ENCODE data around the gene NRXN3. TPM values are rescaled to one million over a fixed set of nuclear protein-coding genes. Genes with fewer than 3 reads are reported as not detected.

The NRXN3 gene
- total RNA-seq, 1 experiment from 2014 or later, result 1.1 TPM

DNA sequence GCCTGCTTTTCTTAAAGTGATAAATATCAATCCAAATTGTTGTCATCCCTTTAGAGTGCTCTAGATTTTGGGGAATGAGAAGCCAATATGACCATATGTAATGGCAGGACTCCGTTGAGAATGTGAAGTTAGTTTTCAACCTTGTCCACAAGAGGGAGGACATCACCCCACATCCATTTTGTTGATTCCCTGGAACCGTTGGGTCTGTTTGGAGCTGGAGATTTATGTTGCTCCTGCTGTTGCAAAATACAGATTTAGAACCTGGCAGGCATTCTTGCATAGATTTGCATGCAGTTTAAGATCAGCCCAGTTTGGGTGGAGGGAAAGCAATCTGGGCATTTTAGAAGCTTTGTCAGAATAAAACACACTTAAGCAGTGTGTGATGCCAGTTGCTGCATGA is 620.1 kb downstream of the NRXN3 start:
- DNase-seq (ENCODE audit: low read depth), result no peak

DNA sequence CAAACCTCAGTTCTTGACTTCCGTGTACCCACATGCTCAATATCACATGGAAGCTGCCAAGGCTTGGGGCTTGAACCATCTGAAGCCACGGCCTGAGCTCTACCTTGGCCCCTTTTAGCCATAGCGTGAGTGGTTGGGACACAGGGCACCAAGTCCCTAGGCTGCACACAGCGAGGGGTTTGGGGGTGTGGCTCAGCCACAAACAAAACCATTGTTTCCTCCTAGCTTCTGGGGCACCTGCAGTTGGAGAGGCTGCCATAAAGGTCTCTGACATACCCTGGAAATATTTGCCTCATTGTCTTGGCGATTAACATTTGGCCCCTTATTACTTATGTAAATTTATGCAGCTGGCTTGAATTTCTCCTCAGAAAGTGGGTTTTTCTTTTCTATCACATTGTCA is 628.6 kb downstream of the NRXN3 start:
- no peak for DNase-seq (ENCODE audit: low read depth)

GRCh38 chr14:78805570-78805969 is 635.4 kb downstream of the NRXN3 start:
- no peak for DNase-seq (ENCODE audit: low read depth)

DNA sequence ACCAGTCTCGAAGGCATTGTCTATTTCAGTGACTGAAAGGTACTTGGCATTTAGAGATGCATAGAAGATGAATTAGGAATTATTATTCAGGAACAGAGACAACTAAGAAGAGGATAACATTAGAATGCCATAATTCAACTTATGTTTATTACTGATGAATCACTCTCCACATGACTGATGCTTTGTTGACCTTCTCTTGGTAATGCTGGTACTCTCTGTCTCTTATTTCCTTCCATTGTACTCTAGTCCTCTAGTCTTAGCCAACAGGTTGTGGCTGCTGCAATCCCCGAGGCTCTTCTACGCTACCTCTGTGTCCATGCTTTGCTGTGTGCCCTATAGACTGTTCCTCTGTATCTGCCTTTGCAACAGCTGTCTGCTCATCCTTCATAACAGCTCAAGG is 652.9 kb downstream of the NRXN3 start:
- no peak for DNase-seq (ENCODE audit: low read depth)

DNA sequence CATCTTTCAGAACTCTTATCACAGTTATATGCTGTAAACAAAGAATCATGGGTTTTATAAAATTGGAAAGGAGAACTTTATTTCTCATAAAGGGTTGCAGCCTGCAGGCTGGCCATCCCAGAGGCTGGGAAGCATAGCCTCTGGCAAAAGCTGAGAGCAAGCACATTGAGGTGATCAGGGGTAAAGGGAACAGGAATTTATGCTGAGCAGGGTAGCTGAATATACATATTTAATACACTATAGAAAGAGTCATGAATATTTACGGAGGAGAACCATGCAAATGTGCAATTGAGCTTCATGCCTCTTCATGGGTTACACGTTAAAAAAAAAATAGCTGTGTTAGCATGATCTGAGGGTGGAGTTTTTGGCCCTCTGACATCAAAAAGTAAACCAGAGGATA is 653.3 kb downstream of the NRXN3 start:
- DNase-seq (ENCODE audit: low read depth), result no peak

DNA sequence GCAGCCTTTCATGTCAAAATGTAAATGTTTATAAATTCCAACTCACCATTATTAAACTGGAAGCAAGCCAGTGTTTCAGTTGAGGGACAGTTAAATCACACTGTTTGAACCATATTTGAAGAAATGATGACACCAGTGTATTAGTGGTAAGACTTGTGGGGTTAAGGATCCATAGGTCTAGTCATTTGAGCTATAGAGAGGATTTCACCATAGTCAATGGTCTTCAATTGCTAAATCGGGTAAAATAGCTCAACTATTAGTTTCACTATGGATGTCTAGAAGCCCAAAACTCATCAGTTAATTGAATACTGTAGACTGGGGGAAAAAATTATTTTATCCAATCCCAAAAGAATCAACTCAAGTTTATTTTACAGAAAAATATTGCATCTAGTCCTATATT is 659.1 kb downstream of the NRXN3 start:
- DNase-seq (ENCODE audit: low read depth), result no peak

DNA sequence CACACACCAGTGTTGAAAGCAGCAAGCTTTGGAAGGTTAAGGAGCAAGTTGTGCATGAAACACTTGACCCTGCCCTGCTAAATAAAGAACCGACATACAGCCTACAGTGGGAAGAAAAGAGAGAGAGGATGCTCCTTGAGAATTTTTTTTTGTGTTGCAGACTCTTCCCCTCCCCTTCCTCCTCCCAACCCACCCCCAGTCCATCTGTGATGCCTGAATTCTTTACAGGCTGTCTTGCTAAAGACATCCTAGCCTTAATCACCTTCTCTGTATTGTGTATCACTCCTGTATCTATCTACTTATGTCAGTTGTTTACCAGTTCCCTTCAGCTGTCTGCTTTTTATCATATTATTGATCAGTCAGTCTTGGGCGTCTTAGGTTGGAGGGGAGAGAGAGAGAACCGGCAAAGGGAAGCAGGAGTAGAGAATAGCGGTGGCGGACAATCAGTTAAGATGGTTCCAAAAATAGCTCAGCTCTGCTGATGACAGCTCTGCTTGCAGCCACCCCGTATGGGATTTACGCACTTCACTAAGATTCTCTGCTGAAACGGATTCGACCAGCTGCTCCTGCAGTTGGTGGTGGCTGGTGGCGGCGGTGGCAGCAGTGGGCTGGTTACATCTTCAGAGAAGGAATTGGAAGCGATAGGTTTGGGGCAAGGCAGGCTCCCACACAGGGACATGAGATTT is 664.7 kb downstream of the NRXN3 start:
- DNase-seq (ENCODE audit: low read depth), result no peak

DNA sequence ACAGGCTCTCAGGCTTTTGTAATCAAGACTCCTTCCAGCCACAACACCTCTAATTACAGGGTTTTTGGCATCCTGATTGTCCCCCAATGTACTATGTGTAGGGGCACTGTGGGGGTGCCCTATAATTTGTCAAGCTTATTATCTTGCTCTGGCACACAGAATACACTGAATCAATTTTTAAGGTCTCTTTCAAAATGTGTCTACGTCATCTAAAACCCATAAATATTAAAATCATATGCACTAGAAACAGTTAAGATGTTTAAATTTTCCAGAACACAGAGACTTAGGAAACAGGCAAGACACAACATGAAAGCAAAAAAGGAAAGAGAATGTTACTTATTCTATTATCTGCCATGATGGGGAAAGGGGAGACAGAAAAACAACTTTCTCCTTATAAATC is 665.7 kb downstream of the NRXN3 start:
- no peak for DNase-seq (ENCODE audit: low read depth)

DNA sequence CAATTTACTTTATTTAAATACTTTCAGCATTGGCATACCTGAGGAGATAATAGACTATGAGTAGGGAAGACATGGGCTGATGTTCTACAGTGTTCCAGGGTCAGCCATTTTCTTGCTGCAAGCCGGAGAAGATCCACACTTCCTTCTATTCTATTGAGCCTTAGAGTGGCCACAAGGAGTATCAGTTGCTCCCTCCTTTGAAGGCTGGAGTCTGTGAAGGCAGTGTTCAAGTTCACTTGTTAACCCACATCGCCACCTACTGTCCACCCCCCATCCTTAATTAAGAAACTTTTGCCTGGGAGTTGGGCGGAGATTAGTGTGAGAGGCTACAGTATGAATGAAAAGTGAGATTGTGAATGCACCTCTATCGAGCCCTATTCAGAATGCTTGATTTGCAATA is 666.6 kb downstream of the NRXN3 start:
- DNase-seq (ENCODE audit: low read depth), result peak; percentile 41

DNA sequence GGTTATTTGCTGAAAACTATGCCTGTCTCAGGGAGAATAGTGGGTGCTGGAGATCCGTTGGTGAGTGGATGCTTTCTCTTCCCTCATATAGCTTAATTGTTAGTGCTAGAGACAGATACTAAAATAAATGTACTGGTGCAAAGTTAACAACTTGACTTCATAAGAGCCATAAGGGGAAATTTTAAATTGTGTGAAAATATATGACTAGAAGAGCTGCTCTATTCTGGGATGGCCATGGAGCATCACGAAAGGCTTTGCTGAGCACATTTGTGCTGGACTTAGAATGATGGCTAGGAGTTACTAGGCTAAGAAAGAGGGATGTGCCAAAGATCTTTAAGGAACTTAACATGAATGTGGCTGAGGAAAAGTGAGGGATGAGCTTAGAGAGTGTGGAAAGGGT is 668.8 kb downstream of the NRXN3 start:
- no peak for DNase-seq (ENCODE audit: low read depth)

GRCh38 chr14:78840898-78841297 is 670.7 kb downstream of the NRXN3 start:
- DNase-seq (ENCODE audit: low read depth), result no peak

- DNase-seq (ENCODE audit: low read depth), result no peak
Measured at GRCh38 chr14:78847801-78848200, 677.6 kb downstream of the NRXN3 start.

GRCh38 chr14:78848234-78848820 is 678.2 kb downstream of the NRXN3 start:
- peak; percentile 29 for DNase-seq (ENCODE audit: low read depth)

DNA sequence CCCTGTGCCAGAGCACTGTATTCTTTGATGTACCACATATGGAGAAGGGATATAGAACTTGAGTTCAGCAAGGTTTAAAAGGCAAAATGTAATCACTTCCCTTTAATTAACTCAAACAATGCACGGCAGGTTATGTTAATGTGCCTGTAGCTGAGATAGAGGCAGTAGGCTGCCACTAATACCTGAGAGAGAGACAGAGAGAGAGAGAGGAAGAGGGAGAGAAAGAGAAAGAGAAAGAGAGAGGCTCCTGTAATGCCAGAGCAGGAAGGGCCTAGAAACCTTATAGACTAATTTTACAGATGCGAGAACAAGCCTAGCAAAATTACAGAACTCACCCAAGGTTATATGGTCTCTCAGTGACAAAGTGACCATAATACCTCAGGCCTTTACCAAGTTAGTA is 679.8 kb downstream of the NRXN3 start:
- no peak for DNase-seq (ENCODE audit: low read depth)

GRCh38 chr14:78851189-78851588 is 681.0 kb downstream of the NRXN3 start:
- no peak for DNase-seq (ENCODE audit: low read depth)

GRCh38 chr14:78852040-78852439 is 681.9 kb downstream of the NRXN3 start:
- no peak for DNase-seq (ENCODE audit: low read depth)

DNA sequence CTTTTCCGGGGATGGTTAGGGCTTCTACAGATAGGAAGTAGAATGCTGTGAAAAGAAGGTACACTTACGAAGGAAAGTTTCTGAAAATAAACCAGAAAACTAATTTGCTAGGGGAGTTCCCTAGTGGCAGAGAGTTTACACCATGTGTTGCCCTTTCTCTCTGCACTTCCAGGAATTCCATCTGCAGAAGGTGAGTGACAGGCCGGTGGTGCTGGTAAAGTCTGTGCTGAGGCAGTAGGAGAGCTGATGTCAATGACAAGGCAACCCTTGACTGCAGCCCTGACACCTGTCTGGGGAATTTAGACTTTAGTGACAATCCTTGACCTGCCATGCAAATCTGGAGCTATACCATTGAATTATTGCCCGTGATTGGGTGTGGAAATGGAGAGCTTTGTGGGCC is 687.8 kb downstream of the NRXN3 start:
- DNase-seq (ENCODE audit: low read depth), result no peak

DNA sequence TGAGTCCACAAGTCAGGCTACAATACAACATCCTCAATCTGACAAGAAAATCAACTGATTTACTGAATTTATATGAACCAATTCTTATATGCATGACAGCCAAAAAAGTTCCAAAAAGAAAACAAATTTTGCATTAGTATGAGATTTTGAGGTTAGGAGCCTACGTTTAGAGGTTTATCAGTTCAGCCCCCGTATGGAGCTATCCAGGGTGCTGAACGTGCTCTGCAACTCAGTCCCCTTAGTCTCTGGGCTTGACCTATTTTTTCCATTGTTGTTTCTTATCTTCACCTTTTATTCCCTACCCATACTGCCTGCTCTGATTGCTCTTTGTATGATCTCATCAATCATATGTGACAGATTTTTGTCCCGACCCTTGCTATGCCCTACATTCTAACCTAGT is 693.0 kb downstream of the NRXN3 start:
- peak; percentile 18 for DNase-seq (ENCODE audit: low read depth)

DNA sequence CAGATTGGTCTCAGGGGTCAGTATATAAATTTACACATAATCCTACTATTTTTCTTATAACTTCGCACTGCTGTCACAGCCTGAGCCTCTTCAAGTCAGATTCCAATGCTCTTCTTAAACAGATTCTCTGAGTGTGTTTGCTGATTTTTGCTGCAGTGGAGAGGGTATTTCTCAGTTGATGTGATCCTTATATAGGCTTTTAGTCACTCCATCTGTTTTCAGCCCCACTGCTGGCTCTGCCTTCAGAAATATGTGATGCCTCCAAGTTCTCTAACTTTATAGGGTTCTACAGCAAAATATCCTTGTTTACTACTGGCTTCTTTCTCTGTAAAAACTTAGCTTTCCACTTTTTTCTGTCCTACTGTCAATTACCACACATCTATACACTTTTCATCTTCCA is 702.7 kb downstream of the NRXN3 start:
- no peak for DNase-seq (ENCODE audit: low read depth)

- no peak for DNase-seq (ENCODE audit: low read depth)
Measured at GRCh38 chr14:78873581-78873980, 703.4 kb downstream of the NRXN3 start.

GRCh38 chr14:78875049-78875448 is 704.9 kb downstream of the NRXN3 start:
- DNase-seq (ENCODE audit: low read depth), result no peak

DNA sequence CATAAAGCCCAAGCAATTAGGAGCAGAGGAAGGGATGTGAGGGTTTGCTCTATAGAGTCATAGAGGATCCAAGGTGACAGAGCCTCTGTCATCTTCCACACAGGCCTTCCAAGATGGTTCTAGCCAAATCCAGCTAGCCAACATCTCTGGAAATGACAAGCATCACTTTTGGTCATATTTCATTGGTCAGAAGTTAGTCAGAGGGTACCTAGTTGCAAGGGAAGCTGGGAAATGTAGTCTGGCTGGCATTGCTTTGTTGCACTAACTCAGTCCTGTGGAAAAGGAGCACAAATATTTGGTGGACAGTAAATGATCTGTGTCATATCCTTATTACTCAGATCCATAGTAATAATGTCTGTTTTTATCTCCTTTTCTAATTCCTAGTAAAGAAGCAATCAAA is 715.7 kb downstream of the NRXN3 start:
- DNase-seq (ENCODE audit: low read depth), result no peak

DNA sequence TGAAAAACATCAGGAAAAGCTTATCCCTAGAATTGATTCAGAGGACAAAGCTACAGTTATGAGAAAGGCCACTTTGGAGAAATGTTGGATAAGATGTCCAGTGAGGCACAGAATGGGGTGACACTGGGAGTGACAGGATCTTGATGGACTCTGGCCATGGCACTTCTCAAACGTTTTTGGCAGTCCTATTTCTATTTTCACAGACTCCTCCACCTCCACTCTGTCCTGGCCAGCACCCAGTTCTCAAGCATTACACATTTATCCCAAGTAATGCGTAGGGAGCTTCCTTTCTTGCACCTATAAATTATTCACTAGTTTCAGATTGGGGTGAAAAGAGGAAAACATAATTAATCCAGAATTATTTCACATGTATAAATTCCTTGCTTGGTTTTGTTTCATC is 727.3 kb downstream of the NRXN3 start:
- no peak for DNase-seq (ENCODE audit: low read depth)

DNA sequence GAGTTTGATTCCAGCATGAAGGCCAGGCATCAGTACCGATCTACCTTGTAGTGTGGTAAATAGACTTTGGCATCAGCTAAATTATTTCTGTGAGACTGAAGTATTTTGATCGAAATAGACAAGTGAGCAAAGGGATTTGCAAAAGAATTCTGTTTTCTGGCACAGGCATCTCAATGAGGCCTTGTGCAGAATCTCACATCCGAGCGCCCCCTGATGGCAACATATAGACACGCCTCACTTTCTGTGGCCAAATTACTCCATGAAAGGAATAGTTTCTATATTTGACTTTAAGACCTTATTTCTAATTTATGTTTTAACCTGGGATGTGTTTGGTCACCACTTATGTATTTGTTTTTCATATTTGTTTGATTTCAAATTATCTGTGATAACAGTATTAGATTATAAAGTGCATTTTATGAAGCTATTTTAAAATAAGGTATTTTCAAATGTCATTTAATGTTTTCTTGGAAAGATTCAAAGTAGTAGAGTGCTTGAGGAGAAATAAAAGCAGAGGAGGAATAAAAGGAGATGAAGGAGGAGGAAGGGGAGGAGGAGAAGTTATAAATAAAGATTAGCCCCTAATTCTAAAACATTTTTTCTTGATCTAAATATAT is 731.9 kb downstream of the NRXN3 start:
- DNase-seq (ENCODE audit: low read depth), result peak; percentile 14

All from M059J (cell line).